ENCODE results near the gene CFAP300.

DNA sequence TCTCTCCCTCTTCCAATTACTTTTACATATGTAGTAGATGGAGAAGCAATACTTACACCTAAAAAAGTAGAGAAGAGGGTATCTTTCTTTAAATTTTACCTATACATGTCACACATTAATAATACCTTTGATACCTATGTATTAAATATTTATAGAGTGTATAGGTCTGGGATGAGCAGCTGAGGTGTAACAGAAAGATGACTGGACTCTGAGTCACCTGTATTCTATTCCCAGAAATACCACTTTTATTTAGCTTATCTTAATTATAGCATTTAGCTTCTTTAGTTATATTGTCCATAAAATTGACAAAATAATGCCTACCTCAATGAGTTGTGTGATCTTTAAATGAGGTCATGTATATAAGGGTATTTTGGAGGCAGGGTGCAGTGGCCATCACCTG lies 32.4 kb downstream of the CFAP300 start:
- TF ChIP-seq EP300 (IDR thresholded peaks at IDR 0.05) = no peak
- TF ChIP-seq, protein P1, sequence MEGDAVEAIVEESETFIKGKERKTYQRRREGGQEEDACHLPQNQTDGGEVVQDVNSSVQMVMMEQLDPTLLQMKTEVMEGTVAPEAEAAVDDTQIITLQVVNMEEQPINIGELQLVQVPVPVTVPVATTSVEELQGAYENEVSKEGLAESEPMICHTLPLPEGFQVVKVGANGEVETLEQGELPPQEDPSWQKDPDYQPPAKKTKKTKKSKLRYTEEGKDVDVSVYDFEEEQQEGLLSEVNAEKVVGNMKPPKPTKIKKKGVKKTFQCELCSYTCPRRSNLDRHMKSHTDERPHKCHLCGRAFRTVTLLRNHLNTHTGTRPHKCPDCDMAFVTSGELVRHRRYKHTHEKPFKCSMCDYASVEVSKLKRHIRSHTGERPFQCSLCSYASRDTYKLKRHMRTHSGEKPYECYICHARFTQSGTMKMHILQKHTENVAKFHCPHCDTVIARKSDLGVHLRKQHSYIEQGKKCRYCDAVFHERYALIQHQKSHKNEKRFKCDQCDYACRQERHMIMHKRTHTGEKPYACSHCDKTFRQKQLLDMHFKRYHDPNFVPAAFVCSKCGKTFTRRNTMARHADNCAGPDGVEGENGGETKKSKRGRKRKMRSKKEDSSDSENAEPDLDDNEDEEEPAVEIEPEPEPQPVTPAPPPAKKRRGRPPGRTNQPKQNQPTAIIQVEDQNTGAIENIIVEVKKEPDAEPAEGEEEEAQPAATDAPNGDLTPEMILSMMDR (IDR thresholded peaks at IDR 0.05) = no peak
